Body of pancreas (tissue), 4 donors: ENCODE results near the gene RBMS2. TPM values are rescaled to one million over a fixed set of nuclear protein-coding genes. Genes with fewer than 3 reads are reported as not detected.

Source experiments
- ATAC-seq: fragments of 150-250 bp; one replicate; pipeline ENCODE4 v1.9.1; 2016
- DNase-seq, 4 donors: peaks; one replicate each; pipeline ENCODE4 v3.0.0-alpha.2; 2019
- H3K27ac ChIP-seq, 4 donors: fragments of 200-600 bp; sonication (generic); 1 replicate in 3 of 4; 2 replicates in 1 of 4; pipeline versions ENCODE4 v1.5.1 to v1.6.1; 2016 to 2019; ENCODE audit warnings: mild to moderate bottlenecking in 1 of 4, mixed read lengths in 1 of 4, moderate library complexity in 1 of 4
- H3K27me3 ChIP-seq, 2 donors: fragments of 200-600 bp; sonication (generic); one replicate each; pipeline ENCODE4 v1.6.0; 2016; ENCODE audit warnings: mild to moderate bottlenecking in 1 of 2
- H3K36me3 ChIP-seq, 2 donors: fragments of 200-600 bp; sonication (generic); replicated peaks in 1 of 2; 2 replicates each; pipeline ENCODE4 v1.5.1; 2016; ENCODE audit warnings: low read depth in 2 of 2; ENCODE audit not compliant: insufficient read depth in 1 of 2
- H3K4me1 ChIP-seq: fragments of 200-600 bp; sonication (generic); one replicate; pipeline ENCODE4 v1.6.0; 2016
- H3K4me3 ChIP-seq, 2 donors: fragments of 200-600 bp; sonication (generic); 1 replicate in 1 of 2; 2 replicates in 1 of 2; pipeline ENCODE4 v1.5.1; 2016 to 2019
- H3K9me3 ChIP-seq, 3 donors: fragments of 200-600 bp; sonication (generic); 1 replicate in 2 of 3; 2 replicates in 1 of 3; pipeline ENCODE4 v1.5.1; 2016
- CTCF ChIP-seq, 7 experiments: fragments of 450-650 bp in 4 of 7; fragments of 200-600 bp in 3 of 7; sonication (generic) in 3 of 7; IDR thresholded peaks; one replicate each; pipeline ENCODE4 v1.5.1; 2016 to 2019; ENCODE audit warnings: antibody characterized with exemption in 7 of 7
- POLR2A ChIP-seq, 3 donors: fragments of 450-650 bp; IDR thresholded peaks; one replicate each; pipeline ENCODE4 v1.6.1; 2016; ENCODE audit warnings: antibody characterized with exemption in 3 of 3, mild to moderate bottlenecking in 2 of 3
- WGBS, 2 donors: methylation state at CpG; one replicate each; pipeline ENCODE4 v1.1.5; 2017; 5-methylcytosine and 5-hydroxymethylcytosine counted together
- intact Hi-C: fragments of 100-400 bp; cut with DNase I; formaldehyde crosslinking; loops from one replicate; pipeline ENCODE4 v1.15.1; 2023
- total RNA-seq, 2 donors: library from RNA; depleted of rRNA; stranded (reverse); fragments of >200 nt; gene quantifications; one replicate each; pipeline ENCODE4 v1.1.0, GENCODE V29; 2016

RBMS2 gene
- total RNA-seq, 2 donors from 2014 or later, result 9.6 to 18.9 TPM

- 57 to 62% methylated on average over 3 of the region's 3 CpGs for WGBS, 2 donors
These were observed 80.6 kb downstream of the RBMS2 start for GRCh38 chr12:56602239-56602638.

GRCh38 chr12:56604355-56604754 is 82.7 kb downstream of the RBMS2 start:
- peaks cover 46 to 84% of the 10 kb centered on the region in 2 donors for H3K36me3 ChIP-seq
- intact Hi-C loops, result no loop called here

More at GRCh38 chr12:56602239-56602638, 80.6 kb downstream of the RBMS2 start:
- no peaks in the 10 kb centered on the region for H3K4me1 ChIP-seq
- peaks cover 56 to 88% of the 10 kb centered on the region in 2 donors for H3K36me3 ChIP-seq
- H3K27ac ChIP-seq, result no peak overlapping the region
- ATAC-seq (no peak), DNase-seq (no peak)
- no peaks in the 10 kb centered on the region for H3K27me3 ChIP-seq
- no peak overlapping the region for H3K4me3 ChIP-seq
- H3K9me3 ChIP-seq, result no peaks in the 10 kb centered on the region
- TF ChIP-seq POLR2A (IDR thresholded peaks at IDR 0.05), result no peak
- intact Hi-C loops, result no loop called here

GRCh38 chr12:56614627-56615026 is 93.0 kb downstream of the RBMS2 start:
- ATAC-seq (no peak), DNase-seq (no peak)
- 84 to 85% methylated on average over 8 of the region's 8 CpGs for WGBS, 2 donors
- intact Hi-C loops, result no loop called here
- H3K27me3 ChIP-seq, result no peaks in the 10 kb centered on the region
- H3K27ac ChIP-seq, result no peak overlapping the region
- no peaks in the 10 kb centered on the region for H3K4me1 ChIP-seq
- no peak overlapping the region for H3K4me3 ChIP-seq
- no peaks in the 10 kb centered on the region for H3K9me3 ChIP-seq
- no peak for TF ChIP-seq CTCF (IDR thresholded peaks at IDR 0.05)
- no peak for TF ChIP-seq POLR2A (IDR thresholded peaks at IDR 0.05)
- H3K36me3 ChIP-seq, result peaks cover 21 to 60% of the 10 kb centered on the region in 2 donors

More at GRCh38 chr12:56604355-56604754, 82.7 kb downstream of the RBMS2 start:
- H3K4me3 ChIP-seq, result no peak overlapping the region
- no peaks in the 10 kb centered on the region for H3K4me1 ChIP-seq
- no peak for TF ChIP-seq POLR2A (IDR thresholded peaks at IDR 0.05)
- TF ChIP-seq CTCF (IDR thresholded peaks at IDR 0.05), result no peak
- ATAC-seq (no peak), DNase-seq (no peak)
- H3K27me3 ChIP-seq, result no peaks in the 10 kb centered on the region
- no peak overlapping the region for H3K27ac ChIP-seq
- H3K9me3 ChIP-seq, result no peaks in the 10 kb centered on the region
- WGBS, 2 donors, result 96 to 100% methylated on average over 3 of the region's 3 CpGs

- 91 to 99% methylated on average over 3 of the region's 3 CpGs for WGBS, 2 donors
- intact Hi-C loops, result no loop called here
- Histone ChIP-seq H3K4me1 (no peaks in the 10 kb centered on the region), H3K9me3 (no peaks in the 10 kb centered on the region), H3K36me3 (peaks cover 10 to 49% of the 10 kb centered on the region in 2 donors), H3K4me3 (no peak overlapping the region), H3K27ac (no peak overlapping the region), H3K27me3 (no peaks in the 10 kb centered on the region)
- TF ChIP-seq POLR2A (IDR thresholded peaks at IDR 0.05), result no peak
- TF ChIP-seq CTCF (IDR thresholded peaks at IDR 0.05), result no peak
- DNase-seq (no peak), ATAC-seq (no peak)
These were observed 94.6 kb downstream of the RBMS2 start for GRCh38 chr12:56616244-56616643.

GRCh38 chr12:56616925-56617324 is 95.3 kb downstream of the RBMS2 start:
- DNase-seq, result no peak
- Histone ChIP-seq H3K27me3 (no peaks in the 10 kb centered on the region), H3K9me3 (no peaks in the 10 kb centered on the region), H3K27ac (no peak overlapping the region), H3K4me3 (no peak overlapping the region), H3K36me3 (peaks cover 10 to 44% of the 10 kb centered on the region in 2 donors), H3K4me1 (no peaks in the 10 kb centered on the region)
- no peak for ATAC-seq
- TF ChIP-seq POLR2A (IDR thresholded peaks at IDR 0.05) (no peak), CTCF (IDR thresholded peaks at IDR 0.05) (no peak)
- intact Hi-C loops, result no loop called here
